ENCODE data around the gene VWA3B. TPM values are rescaled to one million over a fixed set of nuclear protein-coding genes. Genes with fewer than 3 reads are reported as not detected.

The VWA3B gene
- total and polyA plus RNA-seq, 2 donors from 2014 or later, result 0.35 TPM; not detected in 1

GRCh38 chr2:98281607-98282006, 194.6 kb downstream of the VWA3B start:
- FAIRE-seq, result no peak
- intact Hi-C loops (cut with DNase I), result no loop called here
- Histone ChIP-seq H3K27ac (ENCODE audit: low read depth in 2 of 2, low read length in 2 of 2) (no peak overlapping the region), H3K4me1 (ENCODE audit: control insufficient read depth in 2 of 3, insufficient read depth in 2 of 3, low read depth in 1 of 3, low read length in 3 of 3) (peaks cover 2 to 23% (median 18%) of the 10 kb centered on the region in 3 donors), H3K27me3 (ENCODE audit: control insufficient read depth, insufficient read depth, low read length) (no peaks in the 10 kb centered on the region), H3K9me3 (ENCODE audit: control insufficient read depth in 2 of 3, insufficient read depth in 1 of 3, low read length in 3 of 3) (peaks cover 0 to 3% (median 0%) of the 10 kb centered on the region in 3 donors), H3K36me3 (ENCODE audit: control insufficient read depth in 2 of 3, insufficient read depth in 3 of 3, low read length in 3 of 3) (no peaks in the 10 kb centered on the region), H3K4me3 (ENCODE audit: low read length in 3 of 3) (no peak overlapping the region), H3K9ac (ENCODE audit: low read length in 3 of 3) (no peak overlapping the region)
- DNase-seq, result no peak
- no peak for TF ChIP-seq CTCF (IDR thresholded peaks at IDR 0.05; ENCODE audit: borderline replicate concordance, extremely low read depth, insufficient read depth)

- H3K4me3 ChIP-seq (ENCODE audit: low read length in 3 of 3), result no peak overlapping the region
- H3K27ac ChIP-seq (ENCODE audit: low read depth in 2 of 2, low read length in 2 of 2), result no peak overlapping the region
- intact Hi-C loops (cut with DNase I), result no loop called here
- no peak for DNase-seq
- FAIRE-seq, result no peak
- H3K27me3 ChIP-seq (ENCODE audit: control insufficient read depth, insufficient read depth, low read length), result no peaks in the 10 kb centered on the region
- no peak for TF ChIP-seq CTCF (IDR thresholded peaks at IDR 0.05; ENCODE audit: borderline replicate concordance, extremely low read depth, insufficient read depth)
- H3K9me3 ChIP-seq (ENCODE audit: control insufficient read depth in 2 of 3, insufficient read depth in 1 of 3, low read length in 3 of 3), result peaks cover 0 to 3% (median 0%) of the 10 kb centered on the region in 3 donors
- no peak overlapping the region for H3K9ac ChIP-seq (ENCODE audit: low read length in 3 of 3)
- no peaks in the 10 kb centered on the region for H3K36me3 ChIP-seq (ENCODE audit: control insufficient read depth in 2 of 3, insufficient read depth in 3 of 3, low read length in 3 of 3)
- H3K4me1 ChIP-seq (ENCODE audit: control insufficient read depth in 2 of 3, insufficient read depth in 2 of 3, low read depth in 1 of 3, low read length in 3 of 3), result peaks cover 2 to 23% (median 15%) of the 10 kb centered on the region in 3 donors
These were observed 195.1 kb downstream of the VWA3B start for GRCh38 chr2:98282109-98282508.

- no peak for DNase-seq
These were observed 206.1 kb downstream of the VWA3B start for GRCh38 chr2:98293030-98293429.

More at GRCh38 chr2:98293030-98293429, 206.1 kb downstream of the VWA3B start:
- intact Hi-C loops (cut with DNase I), result no loop called here
- H3K27me3 ChIP-seq (ENCODE audit: control insufficient read depth, insufficient read depth, low read length), result no peaks in the 10 kb centered on the region
- no peaks in the 10 kb centered on the region for H3K9me3 ChIP-seq (ENCODE audit: control insufficient read depth in 2 of 3, insufficient read depth in 1 of 3, low read length in 3 of 3)
- no peaks in the 10 kb centered on the region for H3K4me1 ChIP-seq (ENCODE audit: control insufficient read depth in 2 of 3, insufficient read depth in 2 of 3, low read depth in 1 of 3, low read length in 3 of 3)
- no peaks in the 10 kb centered on the region for H3K36me3 ChIP-seq (ENCODE audit: control insufficient read depth in 2 of 3, insufficient read depth in 3 of 3, low read length in 3 of 3)
- FAIRE-seq, result no peak
- no peak overlapping the region for H3K27ac ChIP-seq (ENCODE audit: low read depth in 2 of 2, low read length in 2 of 2)
- H3K9ac ChIP-seq (ENCODE audit: low read length in 3 of 3), result no peak overlapping the region
- no peak overlapping the region for H3K4me3 ChIP-seq (ENCODE audit: low read length in 3 of 3)
- no peak for TF ChIP-seq CTCF (IDR thresholded peaks at IDR 0.05; ENCODE audit: borderline replicate concordance, extremely low read depth, insufficient read depth)

Data from kidney (tissue), 14 donors.